Smooth muscle cell (in vitro differentiated cells): ENCODE data around the gene FBN1. TPM values are rescaled to one million over a fixed set of nuclear protein-coding genes. Genes with fewer than 3 reads are reported as not detected.

Experiments used
- DNase-seq: peaks from one replicate; lab custom pipeline; 2025; ENCODE audit not compliant: unreplicated experiment; lab: John Stamatoyannopoulos, UW
- H2AFZ ChIP-seq: fragments of 200-600 bp; sonication (generic); 2 replicates; pipeline ENCODE4 v1.6.0; 2016; ENCODE audit warnings: antibody characterized with exemption, low read depth, mild to moderate bottlenecking
- H3F3A ChIP-seq: fragments of 200-600 bp; sonication (generic); 2 replicates; pipeline ENCODE4 v1.6.0; 2017; ENCODE audit warnings: antibody characterized with exemption, low read depth
- H3K27ac ChIP-seq: fragments of 200-600 bp; sonication (generic); 2 replicates; pipeline ENCODE4 v1.5.1; 2016; ENCODE audit warnings: low read depth, mild to moderate bottlenecking
- H3K27me3 ChIP-seq: fragments of 200-600 bp; sonication (generic); 2 replicates; pipeline ENCODE4 v1.6.1; 2016; ENCODE audit warnings: low read depth, mild to moderate bottlenecking
- H3K36me3 ChIP-seq: fragments of 200-600 bp; sonication (generic); 2 replicates; pipeline ENCODE4 v1.5.1; 2016; ENCODE audit warnings: low read depth
- H3K4me1 ChIP-seq: fragments of 200-600 bp; sonication (generic); 2 replicates; pipeline ENCODE4 v1.5.1; 2016; ENCODE audit warnings: low read depth
- H3K4me2 ChIP-seq: fragments of 200-600 bp; sonication (generic); 2 replicates; pipeline ENCODE4 v1.6.0; 2016; ENCODE audit warnings: mild to moderate bottlenecking
- H3K4me3 ChIP-seq: fragments of 200-600 bp; sonication (generic); 2 replicates; pipeline ENCODE4 v1.5.1; 2016; ENCODE audit warnings: mild to moderate bottlenecking
- H3K79me2 ChIP-seq: fragments of 200-600 bp; sonication (generic); 2 replicates; pipeline ENCODE4 v1.6.0; 2016; ENCODE audit warnings: low read depth, mild to moderate bottlenecking
- H3K9ac ChIP-seq: fragments of 200-600 bp; sonication (generic); 2 replicates; pipeline ENCODE4 v1.6.0; 2016; ENCODE audit warnings: low read depth
- H3K9me3 ChIP-seq: fragments of 200-600 bp; sonication (generic); replicated peaks from 2 replicates; pipeline ENCODE4 v1.5.1; 2016; ENCODE audit warnings: low read depth
- H4K20me1 ChIP-seq: fragments of 200-600 bp; sonication (generic); 2 replicates; pipeline ENCODE4 v1.6.0; 2016; ENCODE audit warnings: low read depth
- CTCF ChIP-seq: fragments of 200-600 bp; sonication (generic); IDR thresholded peaks from 2 replicates; pipeline ENCODE4 v1.5.1; 2017; ENCODE audit warnings: borderline replicate concordance, mild to moderate bottlenecking, antibody characterized with exemption; ENCODE audit not compliant: insufficient read depth, poor library complexity, severe bottlenecking
- WGBS: methylation state at CpG from one replicate; pipeline ENCODE4 v1.1.7; 2016; ENCODE audit warnings: low lambda C conversion rate; 5-methylcytosine and 5-hydroxymethylcytosine counted together
- polyA plus RNA-seq: library from polyadenylated mRNA; unstranded; fragments of >200 nt; fragmentation: Nextera tagmentation; extraction: Ambion mirVana; gene quantifications from 2 replicates; pipeline ENCODE4 v1.2.1, GENCODE V29; 2016
- total RNA-seq: library from RNA; depleted of rRNA; stranded (reverse); fragments of >200 nt; gene quantifications from 2 replicates; pipeline ENCODE4 v1.2.3, GENCODE V29; 2014

Gene FBN1
- total and polyA plus RNA-seq, 2 experiments from 2014 or later: 137 to 330 TPM

GRCh38 chr15:48407646-48408045 lies 237.9 kb downstream of the FBN1 start:
- H3K36me3 ChIP-seq: peaks cover 19% of the 10 kb centered on the region
- H3K4me2 ChIP-seq: no peak overlapping the region
- no peak overlapping the region for H3K27ac ChIP-seq
- H4K20me1 ChIP-seq: no peaks in the 10 kb centered on the region
- no peaks in the 10 kb centered on the region for H3K79me2 ChIP-seq
- H2AFZ ChIP-seq: no peak overlapping the region
- 93% methylated on average over 1 of the region's 1 CpG for WGBS
- no peak overlapping the region for H3K9ac ChIP-seq
- H3F3A ChIP-seq: peaks cover 2% of the 10 kb centered on the region
- no peak for TF ChIP-seq CTCF
- no peak for DNase-seq
- H3K4me1 ChIP-seq: no peaks in the 10 kb centered on the region
- H3K9me3 ChIP-seq: no peaks in the 10 kb centered on the region
- H3K27me3 ChIP-seq: no peaks in the 10 kb centered on the region
- H3K4me3 ChIP-seq: no peak overlapping the region

GRCh38 chr15:48406911-48407310 lies 238.6 kb downstream of the FBN1 start:
- Histone ChIP-seq H3F3A (peaks cover 5% of the 10 kb centered on the region), H3K27ac (no peak overlapping the region), H3K36me3 (peaks cover 19% of the 10 kb centered on the region), H3K27me3 (no peaks in the 10 kb centered on the region), H3K4me2 (no peak overlapping the region), H3K9me3 (no peaks in the 10 kb centered on the region), H3K4me1 (no peaks in the 10 kb centered on the region), H3K79me2 (no peaks in the 10 kb centered on the region), H3K4me3 (no peak overlapping the region), H4K20me1 (no peaks in the 10 kb centered on the region), H3K9ac (no peak overlapping the region), H2AFZ (no peak overlapping the region)
- WGBS: 96% methylated on average over 1 of the region's 1 CpG
- no peak for TF ChIP-seq CTCF
- no peak for DNase-seq

GRCh38 chr15:48406266-48406891 lies 239.1 kb downstream of the FBN1 start:
- 94% methylated on average over 8 of the region's 8 CpGs for WGBS
- Histone ChIP-seq H3K4me3 (no peak overlapping the region), H4K20me1 (no peaks in the 10 kb centered on the region), H3K79me2 (no peaks in the 10 kb centered on the region), H2AFZ (no peak overlapping the region), H3K4me2 (no peak overlapping the region), H3K36me3 (peaks cover 18% of the 10 kb centered on the region), H3K4me1 (no peaks in the 10 kb centered on the region), H3K9me3 (no peaks in the 10 kb centered on the region), H3F3A (peaks cover 5% of the 10 kb centered on the region), H3K9ac (no peak overlapping the region), H3K27me3 (no peaks in the 10 kb centered on the region), H3K27ac (no peak overlapping the region)
- no peak for DNase-seq
- no peak for TF ChIP-seq CTCF
